Medulla oblongata (tissue), 1 donor: Measurements from ENCODE around the gene TM4SF4.
"Not testable (repeated sequence)": the region's sequence is repeated elsewhere in the genome, so short reads cannot be mapped to it uniquely, and the experiment has no call there.

Source experiments
- DNase-seq: peaks from one replicate; pipeline ENCODE4 v3.0.0-alpha.2; 2015; ENCODE audit errors: extremely low spot score

TM4SF4 gene, protein sequence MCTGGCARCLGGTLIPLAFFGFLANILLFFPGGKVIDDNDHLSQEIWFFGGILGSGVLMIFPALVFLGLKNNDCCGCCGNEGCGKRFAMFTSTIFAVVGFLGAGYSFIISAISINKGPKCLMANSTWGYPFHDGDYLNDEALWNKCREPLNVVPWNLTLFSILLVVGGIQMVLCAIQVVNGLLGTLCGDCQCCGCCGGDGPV

DNA sequence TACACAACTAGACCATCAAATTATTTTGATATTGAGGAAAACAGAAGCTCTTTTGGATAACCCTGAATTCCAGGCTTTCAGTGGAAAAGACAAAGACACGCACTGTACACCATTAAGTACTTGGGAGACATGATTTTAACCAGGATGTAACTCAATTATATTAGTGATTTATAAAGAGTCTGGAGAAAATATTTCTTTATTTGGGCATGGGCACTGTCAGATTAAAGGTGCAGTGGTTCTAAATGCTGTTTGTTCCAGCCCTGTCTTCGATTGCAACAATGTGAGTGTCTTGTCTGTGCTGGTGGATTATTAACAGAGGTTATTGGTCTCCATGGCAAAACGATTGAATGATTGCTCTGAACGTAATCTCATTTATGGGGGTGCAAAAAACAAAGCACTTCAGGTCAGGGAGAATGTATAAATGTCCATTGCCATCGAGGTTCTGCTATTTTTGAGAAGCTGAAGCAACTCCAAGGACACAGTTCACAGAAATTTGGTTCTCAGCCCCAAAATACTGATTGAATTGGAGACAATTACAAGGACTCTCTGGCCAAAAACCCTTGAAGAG is at the start of gene TM4SF4:
Gene TM4SF4 (plus strand): TSS at position 448 of the 568 bp plus-strand sequence. CDS start 181 bp downstream, outside the sequence.
- no peak for DNase-seq

DNA sequence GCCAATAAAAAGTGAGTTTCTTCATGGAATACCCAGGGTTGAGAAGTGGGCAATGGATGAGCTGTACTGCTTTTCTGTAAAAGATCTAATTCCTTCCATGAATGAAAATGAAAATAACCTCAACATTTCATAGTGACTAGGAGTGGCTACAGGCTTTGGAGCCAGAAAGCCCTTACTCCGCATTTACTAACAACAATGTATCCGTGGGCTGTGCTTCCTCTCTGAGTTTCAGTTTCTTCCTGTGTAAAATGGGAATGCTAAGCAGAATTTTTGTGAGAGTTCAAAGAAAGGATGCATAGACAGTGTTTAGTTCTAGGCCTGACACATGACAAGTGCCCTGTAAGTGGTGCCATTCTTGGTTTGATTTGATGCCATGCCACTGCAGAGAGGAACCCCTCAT is 49.6 kb upstream of the TM4SF4 start:
- DNase-seq = no peak

DNA sequence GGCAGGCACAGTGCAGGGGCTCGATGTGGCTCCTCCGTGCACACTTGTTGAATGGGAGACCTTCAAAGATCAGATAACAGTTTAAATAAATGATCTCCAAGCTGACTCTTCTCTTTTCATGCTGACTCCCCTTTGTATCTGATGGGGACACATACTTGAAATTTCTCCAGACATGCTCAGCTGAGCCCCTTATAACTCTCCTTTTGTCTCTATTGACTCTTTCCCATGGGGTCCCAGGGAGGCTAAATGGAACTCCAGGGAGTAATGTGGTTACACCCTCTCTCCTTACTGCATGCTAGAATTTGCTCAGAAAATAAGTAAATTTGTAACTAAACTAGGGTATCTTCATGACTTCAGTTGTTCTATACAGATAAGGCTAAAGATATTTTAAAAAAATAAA is 48.2 kb upstream of the TM4SF4 start:
- no peak for DNase-seq

DNA sequence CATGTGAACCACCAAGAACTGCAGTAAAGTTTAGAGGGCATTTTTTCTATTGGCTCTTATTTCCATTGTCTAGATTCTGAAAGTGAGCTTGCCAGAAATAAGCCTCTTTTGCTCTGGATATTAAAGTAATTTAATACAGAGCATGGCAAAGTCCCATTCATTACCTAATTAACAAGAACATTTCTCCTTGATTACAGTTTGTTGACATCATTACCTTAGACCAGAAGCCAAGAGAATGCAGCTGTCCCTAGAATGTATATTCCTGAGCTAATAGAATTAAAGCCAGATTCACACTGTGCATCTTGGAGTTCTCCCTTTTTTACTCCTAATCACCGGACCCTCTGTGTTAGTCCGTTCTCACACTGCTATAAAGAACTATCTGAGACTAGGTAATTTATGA is 46.4 kb upstream of the TM4SF4 start:
- no peak for DNase-seq

DNA sequence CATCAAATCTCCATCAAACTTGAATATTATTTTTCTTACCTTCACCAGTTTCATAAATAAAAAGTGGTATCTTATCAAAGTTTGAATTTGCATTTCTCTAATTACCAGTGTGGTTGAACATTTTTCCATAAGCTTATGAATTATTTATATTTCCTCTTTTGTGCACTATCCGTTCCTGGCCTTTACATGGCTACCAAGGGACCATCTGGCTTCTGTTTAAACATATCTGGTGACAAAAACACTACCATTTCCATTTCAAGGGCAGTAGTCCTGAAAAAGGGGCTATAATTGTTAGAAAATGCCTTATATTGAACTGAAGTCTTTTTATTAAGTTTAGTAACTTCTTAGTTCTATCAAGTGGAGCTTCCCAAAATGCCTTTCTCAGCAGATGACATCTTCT is 44.3 kb upstream of the TM4SF4 start:
- no peak for DNase-seq

DNA sequence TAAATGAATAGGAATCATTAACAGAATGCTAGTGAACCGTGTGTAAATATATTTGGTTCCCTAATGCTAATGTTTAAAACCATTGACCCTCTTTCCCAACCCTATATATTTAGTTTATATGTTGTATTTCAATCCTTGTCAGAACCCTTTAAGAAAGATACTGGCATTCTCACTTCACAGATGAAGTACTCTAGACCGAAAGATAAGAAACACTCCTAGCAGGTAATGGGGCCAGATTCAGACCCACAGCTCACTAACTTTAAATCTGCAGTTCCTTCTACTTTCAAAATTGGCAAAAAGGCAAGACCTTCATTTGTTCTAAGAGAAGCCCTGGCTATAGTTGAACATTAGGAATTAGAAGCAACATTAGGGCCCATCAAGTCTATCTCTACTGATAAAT is 42.3 kb upstream of the TM4SF4 start:
- DNase-seq = no peak

DNA sequence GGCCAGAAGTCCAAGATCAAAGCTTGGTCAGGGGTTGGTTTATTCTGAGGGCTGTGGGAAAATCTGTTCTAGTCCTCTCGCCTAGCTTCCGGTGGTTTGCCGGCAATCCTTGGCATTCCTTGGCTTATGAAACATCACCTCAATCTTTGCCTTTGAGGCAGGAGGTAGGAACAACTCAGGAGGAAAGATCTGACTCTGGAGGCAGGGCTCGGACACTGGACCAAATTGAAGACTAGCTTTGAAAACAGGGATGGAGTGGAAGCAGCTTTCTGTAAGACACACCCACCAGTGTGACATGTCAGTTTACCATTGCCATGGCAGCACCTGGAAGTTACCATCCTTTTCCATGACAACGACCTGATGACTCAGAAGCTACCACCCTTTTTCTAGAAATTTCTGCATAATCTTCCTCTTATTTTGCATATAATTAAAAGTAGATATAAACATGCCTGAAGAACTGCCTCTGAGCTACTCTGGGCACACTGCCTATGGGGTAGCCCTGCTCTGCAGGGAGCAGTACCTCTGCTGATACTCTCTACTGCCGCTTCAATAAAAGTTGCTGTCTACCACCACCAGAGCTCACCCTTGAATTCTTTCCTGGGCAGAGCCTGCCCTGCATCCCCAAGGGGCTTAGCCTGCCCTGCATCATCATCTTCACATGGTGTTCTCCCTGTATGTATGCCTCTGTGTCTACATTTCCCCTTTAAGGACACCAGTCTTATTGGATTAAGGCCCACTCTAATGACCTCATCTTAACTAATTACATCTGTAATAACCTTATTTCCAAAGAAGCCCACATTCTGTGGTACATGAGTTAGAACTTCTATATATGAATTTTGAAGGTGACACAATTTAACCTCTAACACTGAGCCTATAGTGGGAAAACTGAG is 38.3 kb upstream of the TM4SF4 start:
- DNase-seq = no peak

DNA sequence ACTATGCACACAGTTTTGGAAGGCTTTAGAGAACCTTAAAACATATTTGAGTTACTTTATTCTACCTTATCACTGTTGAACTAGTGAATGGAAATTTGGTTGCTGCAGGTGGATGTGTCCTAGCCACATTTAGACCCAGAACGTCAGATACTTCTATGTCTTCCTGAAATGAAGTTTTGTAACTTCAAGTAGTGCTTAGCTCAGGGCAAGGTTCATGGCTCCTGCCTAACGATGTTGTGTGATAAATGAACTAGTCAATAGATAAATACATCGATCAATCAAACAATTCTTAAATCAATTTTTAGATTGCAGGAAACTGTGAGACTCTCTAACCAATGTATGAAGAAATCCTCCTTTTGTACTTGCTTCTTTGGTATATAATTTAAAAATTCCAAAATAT is 37.2 kb upstream of the TM4SF4 start:
- DNase-seq = no peak

DNA sequence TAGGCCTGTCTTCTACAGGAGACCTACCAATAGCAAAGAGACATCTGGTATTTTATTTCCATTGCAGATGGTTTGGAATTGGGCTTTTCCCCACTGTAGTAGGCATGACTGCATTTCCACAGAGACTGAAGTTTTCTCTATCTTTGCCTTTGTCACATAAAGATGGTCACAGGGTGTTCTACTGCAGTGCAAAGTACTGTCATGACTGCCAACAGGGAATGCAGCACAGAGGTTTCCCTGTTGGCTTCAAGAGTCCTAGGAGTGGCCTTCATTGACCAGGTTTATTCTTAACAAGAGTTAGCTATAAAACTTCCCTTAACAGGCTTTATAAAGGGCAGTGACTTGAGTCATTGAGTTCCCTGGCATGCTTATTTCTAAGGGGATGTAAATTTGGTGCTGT is 36.8 kb upstream of the TM4SF4 start:
- no peak for DNase-seq

DNA sequence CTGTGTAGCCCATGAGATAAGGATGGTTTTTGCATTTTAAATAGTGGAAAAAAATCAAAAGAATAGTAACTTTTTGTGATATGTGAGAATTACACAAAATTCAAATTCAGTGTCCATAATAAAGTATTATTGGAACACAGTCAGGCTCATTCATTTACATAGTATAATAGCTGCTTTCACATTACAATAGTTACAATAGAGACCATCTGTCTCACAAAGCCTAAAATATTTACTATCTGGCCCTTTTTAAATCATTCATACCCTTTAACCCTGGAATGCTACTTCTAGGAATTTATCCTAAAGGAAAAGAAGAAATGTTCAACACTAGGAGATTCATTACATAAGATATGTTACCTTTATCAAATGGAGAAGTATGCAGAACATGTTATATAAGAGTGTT is 35.5 kb upstream of the TM4SF4 start:
- no peak for DNase-seq

DNA sequence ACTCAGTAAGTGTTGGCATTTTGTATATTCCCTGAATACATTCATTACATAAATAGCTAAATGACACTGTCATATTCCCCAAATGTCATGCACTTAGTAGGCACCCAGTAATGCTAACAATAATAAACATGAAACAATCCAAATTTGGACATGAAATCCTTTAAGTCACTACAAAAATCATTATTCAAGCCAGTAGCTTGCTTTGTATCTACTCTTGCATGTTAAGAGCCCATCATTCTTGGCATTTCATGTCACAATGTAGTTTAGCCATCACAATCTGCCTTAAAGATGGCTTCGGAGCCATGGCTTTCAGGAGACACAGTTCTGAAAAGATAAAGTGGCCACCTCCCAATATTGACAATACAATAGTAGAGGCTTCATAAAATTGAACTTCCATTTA is 32.9 kb upstream of the TM4SF4 start:
- no peak for DNase-seq

DNA sequence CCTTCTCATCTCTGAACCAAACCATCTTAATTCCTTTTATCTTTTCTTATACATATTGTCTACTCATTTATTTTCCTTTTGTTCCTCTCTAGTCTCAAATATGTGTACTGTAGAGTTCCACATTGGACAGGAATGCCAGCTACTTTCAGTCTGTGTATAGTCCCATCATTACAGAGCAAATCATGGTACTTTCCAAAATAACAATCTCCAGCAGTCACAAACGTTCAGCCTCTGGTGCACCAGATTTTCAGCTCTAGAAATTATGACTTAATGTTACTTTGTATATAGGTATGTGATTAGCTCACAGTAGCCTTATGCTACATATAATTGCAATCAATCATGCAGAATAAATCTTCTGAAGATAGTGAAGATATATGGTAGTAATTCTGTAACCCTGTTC is 32.5 kb upstream of the TM4SF4 start:
- DNase-seq = no peak

DNA sequence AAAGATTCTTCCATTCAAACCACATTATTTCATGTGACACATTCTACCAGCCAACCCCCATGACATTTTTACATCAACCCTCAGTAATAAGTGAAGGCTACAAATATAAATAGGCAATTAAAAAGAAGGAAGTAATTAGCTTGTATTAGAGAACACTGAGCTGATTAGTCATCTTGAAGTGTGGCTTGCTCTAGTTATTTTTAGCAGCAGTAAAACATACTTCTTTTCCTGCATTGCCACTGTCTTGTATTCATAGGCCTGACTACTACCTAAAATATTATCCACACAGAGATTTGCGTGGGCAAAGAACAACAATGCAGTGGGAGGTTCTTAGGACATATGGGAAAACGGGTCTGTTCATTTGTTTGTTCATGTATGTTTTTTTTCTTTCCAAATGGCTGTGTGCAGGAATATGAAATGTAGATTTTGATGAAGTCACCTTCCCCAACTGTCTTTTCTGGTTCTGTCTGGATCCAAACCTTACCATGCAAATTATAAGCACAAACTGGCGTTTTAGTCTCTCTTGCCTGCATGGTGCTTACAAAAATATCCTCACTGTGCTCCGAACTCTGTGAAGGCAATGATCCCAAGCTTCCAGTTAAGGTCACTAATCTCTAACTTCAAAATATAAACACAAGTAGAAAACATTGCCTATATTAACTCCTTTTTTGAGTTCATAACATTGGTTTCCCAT is 31.5 kb upstream of the TM4SF4 start:
- no peak for DNase-seq

DNA sequence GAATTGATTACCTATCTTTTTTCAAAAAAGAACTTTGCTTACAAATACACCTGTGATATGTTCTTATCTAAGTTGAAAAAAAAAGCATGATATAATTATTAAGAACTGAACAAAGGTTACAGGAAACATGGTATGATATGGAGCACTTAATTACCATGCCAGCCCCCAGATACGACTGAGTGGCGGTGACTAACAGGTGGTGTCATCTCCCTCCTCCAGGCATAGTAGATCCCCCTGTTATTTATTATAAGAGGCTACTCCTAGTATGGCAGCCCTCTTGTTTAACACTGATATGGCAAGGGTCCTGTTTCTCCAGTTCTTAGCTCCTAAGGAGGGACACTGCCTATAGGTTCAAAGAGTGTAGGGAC is 31.0 kb upstream of the TM4SF4 start:
- DNase-seq = no peak

DNA sequence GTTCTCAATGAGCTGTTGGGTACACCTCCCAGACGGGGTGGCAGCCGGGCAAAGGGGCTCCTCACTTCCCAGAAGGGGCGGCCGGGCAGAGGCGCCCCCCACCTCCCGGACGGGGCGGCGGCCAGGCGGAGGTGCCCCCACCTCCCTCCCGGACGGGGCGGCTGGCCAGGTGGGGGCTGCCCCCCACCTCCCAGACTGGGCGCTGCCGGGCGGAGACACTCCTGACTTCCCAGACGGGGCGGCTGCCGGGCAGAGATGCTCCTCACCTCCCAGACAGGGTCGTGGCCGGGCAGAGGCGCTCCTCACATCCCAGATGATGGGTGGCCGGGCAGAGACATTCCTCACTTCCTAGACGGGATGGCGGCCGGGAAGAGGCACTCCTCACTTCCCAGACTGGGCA is 29.6 kb upstream of the TM4SF4 start:
- not testable (repeated sequence) for DNase-seq

DNA sequence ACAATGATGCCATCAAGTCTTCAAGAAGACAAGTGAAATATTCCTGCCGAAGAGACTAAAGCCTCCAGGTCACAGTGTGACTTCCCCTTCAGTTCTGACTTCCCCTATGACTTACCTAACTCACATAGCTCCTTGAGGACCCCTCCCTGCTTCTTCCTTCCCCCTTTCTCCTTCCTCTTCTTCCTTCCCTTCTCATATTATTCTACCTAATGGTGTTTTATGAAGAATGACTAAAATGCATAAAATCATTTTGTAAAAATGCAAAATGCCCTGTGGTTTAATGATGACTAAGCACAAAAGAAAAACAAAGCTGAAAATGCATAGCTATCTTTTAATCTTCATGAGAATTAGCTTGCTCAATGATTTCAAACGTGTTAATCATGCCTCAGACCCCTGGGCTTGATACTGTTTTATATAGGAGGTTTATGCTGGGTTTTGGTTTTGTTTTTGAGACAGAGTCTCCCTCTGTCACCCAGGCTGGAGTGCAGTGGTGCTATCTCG is 26.1 kb upstream of the TM4SF4 start:
- no peak for DNase-seq

DNA sequence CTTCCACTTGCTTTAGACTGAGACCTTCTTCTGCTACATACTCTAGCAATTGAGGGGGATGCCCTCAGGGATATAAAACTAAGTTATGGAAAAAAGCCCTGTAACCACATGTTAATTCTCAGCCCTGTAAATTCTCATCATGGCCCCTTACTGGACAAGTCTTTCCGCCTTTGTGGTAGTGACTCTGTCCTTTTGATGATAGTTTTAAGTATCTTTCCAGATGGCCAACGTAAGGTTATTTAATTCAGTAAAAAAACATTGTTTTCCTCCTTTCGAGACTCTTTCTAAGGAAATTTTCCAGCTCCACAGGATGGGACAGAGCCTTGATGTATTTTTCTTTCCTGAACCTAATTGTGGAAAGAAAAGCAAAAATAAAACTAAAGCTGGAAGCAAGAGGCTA is 25.3 kb upstream of the TM4SF4 start:
- no peak for DNase-seq

DNA sequence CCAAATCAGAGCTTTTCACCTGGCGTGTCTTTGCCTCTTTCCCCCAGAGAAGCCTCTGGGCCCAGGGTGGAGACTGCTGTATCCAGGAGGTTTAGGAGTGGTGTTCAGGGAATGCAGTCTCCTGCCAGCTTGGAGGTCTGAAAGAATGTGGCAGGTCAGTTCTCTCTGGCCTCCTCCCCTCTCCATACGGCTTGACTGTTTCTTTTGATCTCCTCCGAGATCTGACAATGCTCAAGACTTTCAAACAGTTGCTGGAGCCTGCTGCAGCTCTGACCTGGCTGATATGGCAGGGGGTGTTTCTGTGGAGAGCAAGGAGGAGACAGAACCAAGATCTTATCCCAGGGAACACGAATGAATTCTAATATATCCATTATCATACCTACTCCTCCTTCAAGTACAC is 24.7 kb upstream of the TM4SF4 start:
- no peak for DNase-seq

DNA sequence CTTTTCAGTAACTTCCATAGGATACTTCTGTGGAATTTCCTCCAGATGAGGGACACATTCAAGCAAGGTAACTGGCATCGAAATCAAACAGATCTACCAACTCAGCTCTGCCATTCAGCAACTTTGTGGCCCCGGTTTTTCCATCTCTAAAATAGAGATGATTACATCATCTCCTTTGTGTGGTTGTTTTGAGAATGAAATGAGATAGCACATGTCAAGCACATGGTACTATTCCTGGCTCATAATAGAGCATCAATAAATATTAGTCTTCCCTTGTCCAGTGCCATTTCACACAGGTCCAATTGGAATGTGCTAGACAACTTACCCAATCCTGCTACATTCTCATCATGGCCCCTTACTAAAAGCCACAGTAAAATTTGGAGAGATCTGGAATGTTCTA is 24.2 kb upstream of the TM4SF4 start:
- no peak for DNase-seq

DNA sequence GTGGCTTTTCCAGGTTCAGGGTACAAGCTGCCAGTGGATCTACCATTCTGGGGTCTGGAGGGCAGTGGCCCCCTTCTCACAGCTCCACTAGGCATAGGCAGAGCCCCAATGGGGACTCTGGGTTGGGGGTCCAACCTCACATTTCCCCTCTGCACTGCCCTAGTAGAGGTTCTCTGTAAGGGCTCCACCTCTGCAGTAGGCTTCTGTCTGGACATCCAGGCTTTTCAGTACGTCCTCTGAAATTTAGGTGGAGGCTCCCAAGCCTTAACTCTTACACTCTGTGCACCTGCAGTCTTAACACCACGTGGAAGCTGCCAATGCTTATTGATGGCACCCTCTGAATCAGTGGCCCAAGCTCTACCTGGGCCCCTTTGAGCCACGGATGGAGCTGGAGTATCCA is 22.5 kb upstream of the TM4SF4 start:
- no peak for DNase-seq

DNA sequence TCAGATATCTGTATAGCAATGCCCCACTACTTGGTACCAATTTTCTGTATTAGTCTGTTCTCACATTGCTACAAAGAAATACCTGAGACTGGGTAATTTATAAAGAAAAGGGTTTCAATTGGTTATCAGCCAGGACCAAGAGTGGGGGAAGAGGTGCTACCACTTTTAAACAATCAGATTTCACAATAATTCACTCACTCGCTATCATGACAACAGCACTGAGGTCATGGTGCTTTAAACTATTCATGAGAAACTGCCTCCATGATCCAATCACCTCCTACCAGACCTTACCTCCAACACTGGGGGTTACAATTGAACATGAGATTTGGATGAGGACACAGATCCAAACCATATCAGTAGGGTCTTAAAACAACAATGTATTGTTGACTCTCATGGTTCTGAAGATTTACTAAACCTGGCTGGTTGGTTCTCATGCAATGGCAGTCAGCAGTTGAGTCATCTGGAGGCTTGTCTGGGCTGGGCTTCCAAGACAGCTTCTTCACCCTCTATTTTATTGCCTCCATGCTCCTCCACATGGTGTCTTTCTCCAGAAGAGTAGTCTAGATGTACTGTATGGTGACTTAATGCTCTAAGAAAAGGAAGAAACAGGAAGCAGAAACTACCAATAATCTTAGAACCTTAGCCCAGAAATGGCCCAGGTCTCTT is 21.2 kb upstream of the TM4SF4 start:
- no peak for DNase-seq

DNA sequence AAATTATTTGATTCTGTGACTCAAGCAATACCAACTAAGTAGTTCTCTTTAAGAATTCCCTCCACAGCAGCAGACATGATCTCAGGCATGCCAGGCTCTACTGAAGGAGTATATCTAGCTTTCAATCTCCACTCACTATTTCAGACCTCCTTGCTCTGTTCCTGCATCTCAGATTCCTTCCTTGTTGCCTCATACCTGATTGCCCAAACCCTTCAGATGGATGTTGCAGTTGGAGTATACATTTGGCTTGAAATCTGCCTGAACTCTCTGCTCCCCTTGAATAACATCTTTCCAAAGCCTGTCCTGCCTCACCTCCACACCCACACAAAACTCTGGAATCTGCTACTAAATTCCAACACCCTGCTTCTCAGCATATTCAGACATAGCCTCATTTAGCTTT is 19.8 kb upstream of the TM4SF4 start:
- no peak for DNase-seq
